Stimulated activated CD4-positive, alpha-beta T cell treated with anti-CD3 and anti-CD28 coated beads, Interleukin-1b, Interleukin-23, amount 100 ng/mL, for 4 hours (primary cell): ENCODE measurements around the gene BPGM.
"Not testable (repeated sequence)": the region's sequence is repeated elsewhere in the genome, so short reads cannot be mapped to it uniquely, and the experiment has no call there.

Experiments
- DNase-seq, 2 donors: peaks; one replicate each; pipeline ENCODE4 v3.0.0-alpha.2; 2020; ENCODE audit warnings: low read depth in 2 of 2

The BPGM gene

GRCh38 chr7:134662871-134663205 is 16.2 kb downstream of the BPGM start:
- DNase-seq = no peak

GRCh38 chr7:134665045-134665444 is 18.4 kb downstream of the BPGM start:
- DNase-seq = not testable (repeated sequence)

GRCh38 chr7:134667899-134668298 is 21.2 kb downstream of the BPGM start:
- DNase-seq = no peak

DNA sequence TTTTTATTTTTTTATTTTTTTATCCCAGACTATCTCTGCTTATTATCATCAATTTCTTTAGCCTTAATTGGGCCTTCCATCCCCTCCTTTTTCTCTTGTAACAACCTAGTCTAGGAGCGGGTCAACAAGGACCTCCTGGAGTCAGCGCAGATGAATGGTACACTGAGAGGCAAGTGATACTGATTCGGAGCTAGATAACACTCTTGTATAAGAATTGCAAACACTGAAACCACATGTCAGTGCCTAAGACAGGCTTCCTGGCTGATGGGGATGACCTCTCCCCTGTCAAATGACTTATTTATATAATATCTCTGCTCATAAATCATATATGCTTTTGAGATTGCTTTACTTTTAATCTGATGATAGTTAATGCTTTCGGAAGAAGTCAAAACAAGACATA is 22.7 kb downstream of the BPGM start:
- no peak for DNase-seq

DNA sequence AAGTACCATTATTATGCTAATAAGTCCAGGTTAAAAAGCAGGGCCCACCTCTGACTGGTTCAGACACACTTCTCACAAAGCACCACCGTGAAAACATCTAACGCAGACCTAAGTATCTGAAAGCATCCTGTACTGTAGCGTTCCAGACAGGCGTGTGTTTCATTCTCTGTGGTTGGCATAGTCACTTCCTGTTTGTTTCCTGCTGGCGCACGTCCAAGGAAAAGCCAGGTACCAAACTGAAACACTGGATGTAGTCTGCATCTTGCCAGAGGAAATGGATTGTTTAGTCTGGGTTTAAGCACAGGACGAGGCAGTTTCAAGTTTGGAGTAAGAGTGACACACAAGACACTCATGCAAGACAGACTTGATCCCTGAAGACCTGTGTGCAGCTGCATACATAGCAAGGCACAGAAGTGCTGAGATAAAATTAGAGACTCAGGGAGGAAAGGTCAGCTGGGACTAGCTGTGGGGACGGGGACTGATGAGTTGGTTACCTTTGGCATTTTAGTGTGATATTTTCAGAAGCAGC is 23.3 kb downstream of the BPGM start:
- peak; percentile 34 to 48 for DNase-seq

DNA sequence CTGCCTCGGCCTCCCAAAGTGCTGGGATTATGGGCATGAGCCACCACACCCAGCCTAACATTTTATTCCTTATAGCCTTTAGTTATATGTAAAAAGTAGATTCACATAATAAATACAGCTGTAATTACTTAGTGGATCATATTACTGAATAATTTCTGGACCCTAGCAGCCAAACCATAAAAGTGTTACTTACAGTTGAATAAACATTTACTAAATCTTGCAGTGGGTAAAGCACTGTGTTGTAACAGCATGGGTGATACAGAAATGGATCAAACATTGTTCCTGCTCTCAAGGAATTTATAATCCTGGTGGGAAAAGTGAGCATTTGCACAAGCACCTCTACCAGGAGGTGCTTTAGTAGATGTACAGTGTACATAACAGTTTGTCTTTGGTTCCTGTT is 25.0 kb downstream of the BPGM start:
- DNase-seq = no peak

DNA sequence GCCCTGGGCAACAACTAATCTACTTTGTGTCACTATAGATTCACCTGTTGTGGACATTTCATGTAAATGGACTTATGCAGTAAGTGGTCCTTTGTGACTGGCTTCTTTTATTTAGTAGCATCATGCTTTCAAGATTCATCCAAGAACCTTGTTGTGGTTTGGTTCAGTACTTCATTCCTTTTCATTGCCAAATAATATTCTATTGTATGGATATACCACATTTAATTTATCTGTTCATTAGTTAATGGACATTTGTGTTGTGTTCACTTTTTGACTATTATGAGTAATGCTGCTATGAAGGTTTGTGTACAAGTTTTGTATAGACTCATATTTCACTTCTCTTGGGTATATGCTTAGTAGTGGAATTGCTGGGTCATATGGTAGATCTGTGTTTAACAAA is 27.8 kb downstream of the BPGM start:
- DNase-seq = no peak

DNA sequence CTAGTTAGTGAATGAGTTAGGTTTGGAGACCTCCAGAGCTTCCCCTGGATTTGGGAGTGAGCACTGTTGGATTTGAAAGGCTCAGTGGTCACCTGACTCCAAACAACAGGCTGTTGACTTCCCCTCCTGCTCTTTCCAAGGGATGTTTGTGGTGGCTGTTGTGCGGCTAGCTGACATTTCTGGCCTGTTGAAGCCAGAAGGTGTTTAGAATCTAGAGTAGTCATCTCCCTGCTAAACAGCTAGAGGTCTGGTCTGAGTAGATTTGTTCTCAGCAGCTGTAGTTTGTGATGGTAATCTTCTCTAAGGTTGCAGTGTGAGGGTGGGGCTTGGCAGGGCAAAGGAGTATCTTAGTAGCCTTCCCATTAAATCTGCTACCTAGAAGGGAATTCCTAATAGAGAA is 30.1 kb downstream of the BPGM start:
- no peak for DNase-seq

- DNase-seq = no peak
Observed at GRCh38 chr7:134678115-134678514, 31.5 kb downstream of the BPGM start.

DNA sequence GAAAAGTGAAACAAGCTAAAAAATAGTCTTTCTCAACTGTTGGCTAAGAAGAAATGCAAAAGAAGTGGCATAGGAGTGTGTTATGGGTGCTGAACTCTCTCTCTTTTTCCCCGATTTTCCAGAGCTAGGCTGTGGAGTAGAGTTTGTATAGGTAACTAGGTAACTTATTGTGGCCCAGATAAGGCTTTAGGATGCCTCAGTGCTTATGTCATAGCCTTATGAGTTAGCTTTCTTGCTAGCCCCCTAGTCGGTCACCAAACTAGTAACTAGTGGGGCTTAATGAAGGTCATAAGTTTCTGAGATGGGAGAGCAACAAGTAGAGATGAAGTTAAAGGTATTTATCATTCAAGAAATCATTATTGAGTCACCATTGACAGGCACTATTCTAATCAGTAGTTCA is 32.4 kb downstream of the BPGM start:
- DNase-seq = no peak

- DNase-seq = no peak
Observed at GRCh38 chr7:134684165-134684564, 37.5 kb downstream of the BPGM start.

DNA sequence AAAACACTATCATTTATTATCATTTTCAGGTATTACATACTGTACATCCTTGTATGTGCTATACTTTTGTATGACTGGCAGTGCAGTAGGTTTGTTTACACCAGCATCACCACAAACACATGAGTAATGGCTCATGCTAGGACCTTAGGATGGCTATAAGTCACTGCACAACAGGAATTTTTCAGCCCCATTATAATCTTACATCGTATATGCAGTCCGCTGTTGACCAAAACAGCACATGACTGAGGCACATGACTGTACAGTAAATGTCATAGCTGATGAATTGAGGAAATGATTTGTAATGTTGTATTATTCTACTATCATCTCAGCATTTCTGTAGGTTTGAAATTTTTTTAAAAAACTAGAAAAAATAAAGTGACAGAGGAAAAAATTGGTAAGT is 38.6 kb downstream of the BPGM start:
- no peak for DNase-seq

GRCh38 chr7:134686786-134687185 is 40.1 kb downstream of the BPGM start:
- DNase-seq = no peak

GRCh38 chr7:134689550-134689949 is 42.9 kb downstream of the BPGM start:
- DNase-seq = not testable (repeated sequence)

- DNase-seq = no peak
Observed at GRCh38 chr7:134690016-134690415, 43.4 kb downstream of the BPGM start.

GRCh38 chr7:134690614-134691504 is 44.2 kb downstream of the BPGM start:
- no peak for DNase-seq

- no peak for DNase-seq
Observed at GRCh38 chr7:134691546-134692343, 45.1 kb downstream of the BPGM start.

DNA sequence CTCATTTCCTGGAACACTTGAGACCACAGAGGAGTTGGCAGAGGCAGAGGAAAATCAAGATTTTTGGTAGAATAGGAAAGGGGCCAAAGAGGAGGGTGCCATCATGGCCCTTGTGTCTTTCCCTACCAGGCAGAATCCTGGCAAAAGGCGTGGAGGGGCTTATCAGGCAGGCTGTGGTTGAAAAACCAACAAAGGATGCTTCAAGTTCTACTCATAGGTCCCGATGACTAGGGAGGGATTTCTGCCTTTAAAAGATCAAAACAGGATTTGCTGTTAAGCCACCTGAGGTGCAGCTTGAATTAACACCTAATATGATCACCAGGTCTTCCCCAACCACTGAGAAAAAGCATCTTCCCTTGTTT is 45.7 kb downstream of the BPGM start:
- no peak for DNase-seq

GRCh38 chr7:134693256-134693655 is 46.6 kb downstream of the BPGM start:
- DNase-seq = no peak

DNA sequence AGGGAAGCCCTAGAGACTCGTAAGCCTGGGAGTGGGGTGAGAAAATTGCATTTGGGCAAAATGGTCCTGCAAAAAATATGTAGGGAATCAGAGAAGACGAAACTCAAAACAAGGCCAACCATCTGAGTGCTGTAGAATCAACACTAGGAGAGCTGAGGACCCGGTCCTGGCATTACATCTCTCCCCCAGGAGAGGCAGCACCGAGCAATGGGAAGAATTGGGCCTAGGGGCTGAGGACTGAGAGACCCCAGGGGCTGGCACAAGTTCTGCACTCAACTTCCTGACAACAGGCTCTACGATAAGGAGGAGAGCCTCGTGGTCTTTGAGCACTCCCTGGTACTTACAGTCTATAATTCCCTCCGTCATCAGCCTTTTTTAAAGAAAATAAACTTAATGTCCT is 47.6 kb downstream of the BPGM start:
- DNase-seq = no peak

GRCh38 chr7:134694767-134695166 is 48.1 kb downstream of the BPGM start:
- no peak for DNase-seq

- no peak for DNase-seq
Observed at GRCh38 chr7:134695321-134695860, 48.7 kb downstream of the BPGM start.

- no peak for DNase-seq
Observed at GRCh38 chr7:134696261-134696660, 49.6 kb downstream of the BPGM start.
